Transverse colon (tissue), 4 donors: Measurements from ENCODE around the gene NOTCH3.

Source experiments
- POLR2A ChIP-seq: fragments of 450-650 bp; IDR thresholded peaks from one replicate; pipeline ENCODE4 v1.6.1; 2016; ENCODE audit warnings: antibody characterized with exemption, mild to moderate bottlenecking, moderate library complexity
- POLR2AphosphoS5 ChIP-seq, 3 donors: sonication (generic); formaldehyde crosslinking; IDR thresholded peaks; one replicate each; pipeline ENCODE4 v1.6.1; 2016; ENCODE audit warnings: antibody characterized with exemption in 3 of 3
- TF ChIP-seq, protein P1 (sequence below), 5 experiments: fragments of 200-600 bp in 3 of 5; fragments of 450-650 bp in 2 of 5; sonication (generic) in 3 of 5; IDR thresholded peaks; 1 replicate in 2 of 5; 2 replicates in 3 of 5; pipeline ENCODE4 v1.5.1; 2016 to 2017; ENCODE audit warnings: antibody characterized with exemption in 5 of 5, inconsistent platforms in 3 of 5, mild to moderate bottlenecking in 2 of 5, moderate library complexity in 1 of 5

DNA sequence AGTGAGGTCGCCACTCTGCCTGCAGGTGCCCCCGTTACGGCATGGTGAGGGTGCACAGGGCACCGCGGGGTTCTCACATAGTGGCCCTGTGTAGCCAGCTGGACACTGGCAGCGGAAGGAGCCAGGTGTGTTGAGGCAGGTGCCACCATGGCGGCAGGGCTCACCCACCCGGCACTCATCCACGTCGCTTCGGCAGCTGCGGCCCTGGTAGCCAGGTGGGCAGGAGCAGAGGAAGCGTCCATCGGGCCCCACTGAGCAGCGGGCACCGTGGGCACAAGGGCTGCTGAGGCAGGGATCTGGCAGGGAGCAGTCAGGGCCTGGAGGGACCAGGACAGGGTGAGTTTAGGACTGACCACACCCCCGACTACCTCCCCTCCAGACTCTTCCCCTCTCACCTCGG lies 8.8 kb downstream of the NOTCH3 start:
- TF ChIP-seq, protein P1, sequence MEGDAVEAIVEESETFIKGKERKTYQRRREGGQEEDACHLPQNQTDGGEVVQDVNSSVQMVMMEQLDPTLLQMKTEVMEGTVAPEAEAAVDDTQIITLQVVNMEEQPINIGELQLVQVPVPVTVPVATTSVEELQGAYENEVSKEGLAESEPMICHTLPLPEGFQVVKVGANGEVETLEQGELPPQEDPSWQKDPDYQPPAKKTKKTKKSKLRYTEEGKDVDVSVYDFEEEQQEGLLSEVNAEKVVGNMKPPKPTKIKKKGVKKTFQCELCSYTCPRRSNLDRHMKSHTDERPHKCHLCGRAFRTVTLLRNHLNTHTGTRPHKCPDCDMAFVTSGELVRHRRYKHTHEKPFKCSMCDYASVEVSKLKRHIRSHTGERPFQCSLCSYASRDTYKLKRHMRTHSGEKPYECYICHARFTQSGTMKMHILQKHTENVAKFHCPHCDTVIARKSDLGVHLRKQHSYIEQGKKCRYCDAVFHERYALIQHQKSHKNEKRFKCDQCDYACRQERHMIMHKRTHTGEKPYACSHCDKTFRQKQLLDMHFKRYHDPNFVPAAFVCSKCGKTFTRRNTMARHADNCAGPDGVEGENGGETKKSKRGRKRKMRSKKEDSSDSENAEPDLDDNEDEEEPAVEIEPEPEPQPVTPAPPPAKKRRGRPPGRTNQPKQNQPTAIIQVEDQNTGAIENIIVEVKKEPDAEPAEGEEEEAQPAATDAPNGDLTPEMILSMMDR (IDR thresholded peaks at IDR 0.05), result no peak
- no peak for TF ChIP-seq POLR2AphosphoS5 (IDR thresholded peaks at IDR 0.05)
- no peak for TF ChIP-seq POLR2A
